Tibial nerve (tissue), 4 donors: ENCODE data around the gene CNGA3.

Source experiments
- EP300 ChIP-seq, 2 donors: sonication (generic); formaldehyde crosslinking; IDR thresholded peaks; one replicate each; pipeline ENCODE4 v1.6.1; 2017; ENCODE audit warnings: antibody characterized with exemption in 2 of 2, mild to moderate bottlenecking in 1 of 2
- POLR2A ChIP-seq, 2 donors: fragments of 450-650 bp; IDR thresholded peaks; one replicate each; pipeline ENCODE4 v1.6.1; 2017; ENCODE audit warnings: antibody characterized with exemption in 2 of 2, mild to moderate bottlenecking in 2 of 2, moderate library complexity in 2 of 2
- TF ChIP-seq, protein P1 (sequence below), 5 experiments: fragments of 200-600 bp in 3 of 5; fragments of 450-650 bp in 2 of 5; sonication (generic) in 3 of 5; IDR thresholded peaks; one replicate each; pipeline ENCODE4 v1.5.1; 2016 to 2019; ENCODE audit warnings: antibody characterized with exemption in 5 of 5, mild to moderate bottlenecking in 3 of 5, moderate library complexity in 2 of 5

DNA sequence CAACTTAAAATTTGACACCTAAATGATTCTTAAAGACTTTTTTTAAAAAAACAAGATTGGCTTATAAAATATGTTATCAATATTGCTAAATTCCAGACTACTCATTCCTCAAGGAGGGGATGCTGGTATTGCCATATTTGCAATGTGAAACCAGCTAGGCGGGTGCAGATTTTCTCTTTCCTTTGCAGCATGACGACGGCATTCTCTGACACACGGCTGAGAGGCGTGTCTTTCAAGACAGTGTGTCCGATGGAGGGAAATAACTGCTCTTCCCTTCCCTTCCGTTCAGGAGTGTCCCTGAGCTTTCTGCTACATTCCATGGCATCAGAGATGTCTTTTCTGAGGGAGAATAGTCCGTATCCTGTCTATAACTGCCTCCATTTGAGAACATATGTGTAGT lies 38.2 kb upstream of the CNGA3 start:
- TF ChIP-seq, protein P1, sequence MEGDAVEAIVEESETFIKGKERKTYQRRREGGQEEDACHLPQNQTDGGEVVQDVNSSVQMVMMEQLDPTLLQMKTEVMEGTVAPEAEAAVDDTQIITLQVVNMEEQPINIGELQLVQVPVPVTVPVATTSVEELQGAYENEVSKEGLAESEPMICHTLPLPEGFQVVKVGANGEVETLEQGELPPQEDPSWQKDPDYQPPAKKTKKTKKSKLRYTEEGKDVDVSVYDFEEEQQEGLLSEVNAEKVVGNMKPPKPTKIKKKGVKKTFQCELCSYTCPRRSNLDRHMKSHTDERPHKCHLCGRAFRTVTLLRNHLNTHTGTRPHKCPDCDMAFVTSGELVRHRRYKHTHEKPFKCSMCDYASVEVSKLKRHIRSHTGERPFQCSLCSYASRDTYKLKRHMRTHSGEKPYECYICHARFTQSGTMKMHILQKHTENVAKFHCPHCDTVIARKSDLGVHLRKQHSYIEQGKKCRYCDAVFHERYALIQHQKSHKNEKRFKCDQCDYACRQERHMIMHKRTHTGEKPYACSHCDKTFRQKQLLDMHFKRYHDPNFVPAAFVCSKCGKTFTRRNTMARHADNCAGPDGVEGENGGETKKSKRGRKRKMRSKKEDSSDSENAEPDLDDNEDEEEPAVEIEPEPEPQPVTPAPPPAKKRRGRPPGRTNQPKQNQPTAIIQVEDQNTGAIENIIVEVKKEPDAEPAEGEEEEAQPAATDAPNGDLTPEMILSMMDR (IDR thresholded peaks at IDR 0.05): no peak
- TF ChIP-seq POLR2A (IDR thresholded peaks at IDR 0.05) (no peak), EP300 (IDR thresholded peaks at IDR 0.05) (no peak)
